Measurements from ENCODE around the gene CPEB2. TPM values are rescaled to one million over a fixed set of nuclear protein-coding genes. Genes with fewer than 3 reads are reported as not detected.

CPEB2 gene
- total and polyA plus RNA-seq, 2 of the 8 experiments (the other 6 are each of a cell fraction or from before 2014, with no cell fraction given), result 0.39 to 1.9 TPM

DNA sequence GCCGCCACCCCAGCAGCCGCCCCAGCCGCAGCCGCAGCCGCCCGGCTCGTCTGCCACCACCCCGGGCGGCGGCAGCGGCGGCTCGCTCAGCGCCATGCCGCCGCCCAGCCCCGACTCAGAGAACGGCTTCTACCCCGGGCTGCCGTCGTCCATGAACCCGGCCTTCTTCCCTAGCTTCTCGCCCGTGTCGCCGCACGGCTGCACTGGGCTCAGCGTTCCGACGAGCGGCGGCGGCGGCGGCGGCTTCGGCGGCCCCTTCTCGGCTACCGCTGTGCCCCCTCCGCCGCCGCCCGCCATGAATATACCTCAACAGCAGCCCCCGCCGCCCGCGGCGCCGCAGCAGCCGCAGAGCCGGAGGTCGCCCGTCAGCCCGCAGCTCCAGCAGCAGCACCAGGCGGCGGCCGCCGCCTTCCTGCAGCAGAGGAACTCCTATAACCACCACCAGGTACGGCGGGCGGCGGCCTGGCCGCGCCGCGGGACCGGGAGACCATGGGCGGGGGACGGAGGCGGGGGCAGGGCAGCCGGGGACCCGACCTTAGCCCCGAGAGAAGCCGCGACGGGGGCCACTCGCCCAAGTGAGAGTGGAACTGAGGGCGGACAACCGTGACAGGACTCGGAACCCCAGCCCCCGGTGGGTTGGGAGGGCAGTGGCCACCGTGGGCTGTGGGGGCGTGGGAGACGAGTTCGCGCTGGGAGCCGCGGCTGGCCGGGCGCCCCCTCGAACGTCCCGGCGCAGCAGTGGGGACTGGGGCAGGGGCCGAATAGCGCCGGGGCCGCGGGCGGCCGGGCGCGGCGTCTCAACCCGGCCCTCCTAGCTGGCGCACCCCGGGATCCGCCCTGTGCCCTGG lies 1.8 kb downstream of the CPEB2 start:
- Histone ChIP-seq H3K27me3 (replicated peaks in 1 of 4; ENCODE audit: control insufficient read depth in 3 of 4, extremely low read depth in 1 of 4, insufficient read depth in 3 of 4, low read length in 3 of 4) (peaks cover 0 to 20% (median 4%) of the 10 kb centered on the region in 4 experiments; a peak in 3 of 7 replicates), H3K23me2 (ENCODE audit: low read depth, low read length) (peaks cover 19% of the 10 kb centered on the region; the same call in 1 of the 2 replicates), H3K23ac (ENCODE audit: insufficient read length) (no peak overlapping the region), H3K4me3 (ENCODE audit: extremely low read depth in 1 of 4, insufficient read depth in 2 of 4, low read depth in 3 of 4, low read length in 4 of 4) (peak overlapping the region; percentile 48 to 87 (median 59)), H3K9ac (replicated peaks in 1 of 4; ENCODE audit: extremely low read depth in 1 of 4, low read depth in 3 of 4, low read length in 3 of 4) (peak overlapping the region in 1 of 4 experiments; percentile 14; a peak in 1 of 7 replicates), H2BK5ac (ENCODE audit: low read depth, low read length) (no peak overlapping the region), H4K91ac (replicated peaks; ENCODE audit: insufficient read length, low read length) (no peak overlapping the region), H2BK12ac (ENCODE audit: low read depth, low read length) (no peak overlapping the region), H2AFZ (ENCODE audit: low read length) (no peak overlapping the region), H3K14ac (ENCODE audit: insufficient read length) (no peak overlapping the region), H4K5ac (ENCODE audit: insufficient read length, low read depth, low read length) (no peak overlapping the region), H3K56ac (replicated peaks; ENCODE audit: insufficient read length, low read depth, low read length) (no peak overlapping the region), H3K36me3 (ENCODE audit: control insufficient read depth in 2 of 4, insufficient read depth in 4 of 4, low read length in 3 of 4) (no peaks in the 10 kb centered on the region), H2BK120ac (replicated peaks; ENCODE audit: low read depth, low read length) (no peak overlapping the region), H4K8ac (ENCODE audit: extremely low read depth, insufficient read depth, low read length) (peak overlapping the region; percentile 89; the same call in 1 of the 2 replicates), H3K79me1 (ENCODE audit: low read depth, low read length) (no peaks in the 10 kb centered on the region), H3K4ac (replicated peaks; ENCODE audit: insufficient read length, low read depth, low read length) (no peak overlapping the region), H3K9me3 (ENCODE audit: insufficient read depth in 2 of 2, low read depth in 1 of 2, low read length in 1 of 2) (no peaks in the 10 kb centered on the region), H3K4me2 (ENCODE audit: insufficient read depth in 1 of 2, low read depth in 2 of 2, low read length in 2 of 2) (peak overlapping the region; percentile 67 to 84), H3K79me2 (ENCODE audit: control insufficient read depth in 1 of 2, insufficient read depth in 2 of 2, low read length in 2 of 2) (no peaks in the 10 kb centered on the region), H3K27ac (ENCODE audit: low read depth, low read length) (no peak overlapping the region), H3K4me1 (replicated peaks in 1 of 4; ENCODE audit: control insufficient read depth in 3 of 4, insufficient read depth in 4 of 4, low read length in 3 of 4) (peaks cover 2 to 8% (median 3%) of the 10 kb centered on the region in 4 experiments; a peak in 5 of 7 replicates), H2AK5ac (ENCODE audit: low read depth, low read length) (no peak overlapping the region), H3K18ac (ENCODE audit: extremely low read depth, low read length) (no peak overlapping the region), H2BK15ac (ENCODE audit: low read length) (no peak overlapping the region), H2BK20ac (ENCODE audit: low read length) (no peak overlapping the region), H4K20me1 (replicated peaks in 1 of 2; ENCODE audit: control insufficient read depth in 1 of 2, insufficient read depth in 2 of 2, low read length in 2 of 2) (no peaks in the 10 kb centered on the region)
- WGBS, 2 experiments (ENCODE audit: extremely low coverage in 1 of 2, insufficient coverage in 1 of 2, insufficient read length in 1 of 2, insufficient replicate concordance in 2 of 2, low coverage in 1 of 2, low lambda C conversion rate in 2 of 2, missing lambda C conversion rate in 1 of 2), result 1% methylated on average over 27 of the region's 109 CpGs; no CpG with 5 or more reads in 1 of the 2 experiments
- ChIA-PET CTCF (ENCODE audit: partially characterized antibody) (interaction anchor here (0.6 to 1.1 kb wide), 3 partner anchors 33 to 1317 kb away, joined by 3 read pairs; no protein-coding TSS in a partner anchor), POLR2A (ENCODE audit: partially characterized antibody) (no interaction called here)
- TF ChIP-seq RBBP5 (IDR thresholded peaks at IDR 0.05; ENCODE audit: borderline replicate concordance, low read depth, low read length), result peak; percentile 1; the same call in 1 of the 2 replicates
- peak in 1 of 2 experiments; percentile 21; a peak in 1 of 4 replicates for TF ChIP-seq RAD21 (IDR thresholded peaks at IDR 0.05 in 1 of 2, conservative IDR thresholded peaks at IDR 0.05 in 1 of 2; ENCODE audit: low read depth in 2 of 2, low read length in 2 of 2)
- no peak for TF ChIP-seq NANOG (IDR thresholded peaks at IDR 0.05; ENCODE audit: insufficient read depth, low read depth, low read length, poor library complexity, severe bottlenecking)
- no peak for TF ChIP-seq EZH2 (IDR thresholded peaks at IDR 0.05; ENCODE audit: low read depth, low read length, severe bottlenecking)
- TF ChIP-seq TAF1 (IDR thresholded peaks at IDR 0.05; ENCODE audit: low read depth, low read length), result no peak
- no peak for TF ChIP-seq HDAC6 (IDR thresholded peaks at IDR 0.05; ENCODE audit: low read depth, low read length)
- 0 out of 2 replicates have a peak, but pooled peaks have one; percentile 35 for TF ChIP-seq PHF8 (conservative IDR thresholded peaks at IDR 0.05; ENCODE audit: low read depth, low read length)
- TF ChIP-seq SUZ12 (IDR thresholded peaks at IDR 0.05; ENCODE audit: low read length), result peak; percentile 58
- peak; percentile 15 for TF ChIP-seq ASH2L (IDR thresholded peaks at IDR 0.05; ENCODE audit: low read length)
- peak in 1 of 2 experiments; percentile 60 for DNase-seq (ENCODE audit: low read depth in 1 of 2, low spot score in 2 of 2)
- FAIRE-seq, result no peak

Data from H1 (cell line).